Measurements from ENCODE around the gene PLCB1.
"Not testable (repeated sequence)": the region's sequence is repeated elsewhere in the genome, so short reads cannot be mapped to it uniquely, and the experiment has no call there.

PLCB1 gene

DNA sequence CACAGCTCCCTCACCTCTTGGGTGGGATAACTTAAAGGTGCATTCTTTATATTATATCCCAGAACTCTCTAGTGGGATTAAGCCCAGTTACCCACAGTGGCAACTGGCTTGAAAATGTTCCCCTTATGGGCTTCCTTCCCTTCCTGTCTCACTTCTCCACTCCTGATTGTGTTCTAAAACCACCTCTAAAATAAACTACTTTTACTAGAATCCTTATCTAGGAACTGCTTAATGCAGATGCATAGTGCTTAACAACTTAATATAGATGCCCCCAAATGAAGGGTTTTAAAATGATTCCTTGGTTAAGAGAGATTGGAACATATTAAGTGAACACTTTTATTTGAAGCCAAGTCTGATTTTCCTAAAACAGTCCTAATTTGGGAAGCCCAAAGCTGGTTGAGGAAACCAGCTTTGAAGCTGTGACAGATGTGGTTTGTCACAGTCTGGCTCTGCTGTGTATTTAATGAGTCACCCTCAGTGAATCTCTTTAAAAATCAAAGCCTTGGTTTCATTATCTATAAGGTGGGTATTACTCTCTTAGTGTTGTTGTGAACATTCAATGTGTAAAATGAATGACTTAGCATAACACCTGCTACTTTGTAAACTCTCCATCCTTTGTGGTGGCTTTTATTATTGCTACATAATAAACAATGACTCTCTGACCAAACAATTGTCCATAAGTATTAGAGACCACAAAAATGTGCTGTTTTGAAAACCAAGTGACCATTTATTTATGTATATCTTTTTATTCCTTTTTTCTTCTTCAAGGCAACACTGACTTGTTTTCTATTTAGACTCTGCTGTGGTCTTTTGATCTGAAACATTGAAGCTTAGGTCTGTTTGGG lies 24.4 kb downstream of the PLCB1 start:
- no peak for DNase-seq (ENCODE audit: low read depth)

DNA sequence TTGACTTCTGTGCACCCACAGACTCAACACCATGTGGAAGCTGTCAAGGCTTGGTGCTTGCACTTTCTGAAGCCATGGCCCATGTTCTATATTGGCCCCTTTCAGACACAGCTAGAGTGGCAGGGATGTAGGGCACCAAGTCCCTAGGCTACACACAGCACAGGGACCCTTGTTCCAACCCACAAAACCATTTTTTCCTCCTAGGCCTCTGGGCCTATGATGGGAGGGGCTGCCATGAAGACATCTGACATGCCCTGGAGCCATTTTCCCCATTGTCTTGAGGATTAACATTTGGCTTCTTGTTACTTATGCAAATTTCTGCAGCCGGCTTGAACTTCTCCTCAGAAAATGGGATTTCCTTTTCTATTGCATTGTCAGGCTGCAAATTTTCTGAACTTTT lies 27.2 kb downstream of the PLCB1 start:
- DNase-seq (ENCODE audit: low read depth): not testable (repeated sequence)

DNA sequence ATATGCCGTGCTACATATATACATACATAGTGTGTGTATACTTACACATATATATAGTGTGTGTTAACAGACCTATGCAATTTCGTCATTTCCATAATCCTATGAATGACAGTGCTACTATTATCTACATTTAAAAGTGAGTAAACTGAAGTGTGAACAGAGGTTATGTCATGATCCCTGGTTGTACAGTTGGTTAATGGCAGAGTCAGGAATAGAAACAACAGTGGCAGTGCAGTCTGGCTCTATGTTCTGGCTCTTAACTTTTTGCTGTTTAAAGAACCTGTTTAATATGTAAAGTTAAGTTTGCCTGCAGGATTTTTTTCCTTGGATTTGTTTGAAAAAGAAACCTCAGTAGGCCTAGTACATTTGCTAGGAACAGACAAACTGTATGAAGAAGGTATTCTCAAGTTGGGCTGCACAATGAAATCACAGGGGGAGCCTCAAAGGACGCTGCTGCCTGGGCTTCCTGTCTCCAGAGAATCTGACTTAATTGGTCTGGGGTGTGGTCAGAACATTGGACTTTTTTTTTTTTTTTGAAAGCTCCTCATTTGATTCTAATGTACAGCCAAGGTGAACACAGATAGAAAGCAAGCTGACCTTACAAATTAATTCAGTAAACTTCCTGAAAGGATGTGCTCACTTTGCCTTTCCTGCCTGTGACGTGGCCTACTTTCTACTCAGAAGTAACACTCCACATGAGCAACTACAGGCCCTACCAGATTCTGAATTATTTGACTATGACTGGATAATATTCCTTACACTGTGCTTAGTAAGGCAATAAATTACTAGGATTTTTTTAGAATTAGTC lies 29.4 kb downstream of the PLCB1 start:
- DNase-seq (ENCODE audit: low read depth): no peak

DNA sequence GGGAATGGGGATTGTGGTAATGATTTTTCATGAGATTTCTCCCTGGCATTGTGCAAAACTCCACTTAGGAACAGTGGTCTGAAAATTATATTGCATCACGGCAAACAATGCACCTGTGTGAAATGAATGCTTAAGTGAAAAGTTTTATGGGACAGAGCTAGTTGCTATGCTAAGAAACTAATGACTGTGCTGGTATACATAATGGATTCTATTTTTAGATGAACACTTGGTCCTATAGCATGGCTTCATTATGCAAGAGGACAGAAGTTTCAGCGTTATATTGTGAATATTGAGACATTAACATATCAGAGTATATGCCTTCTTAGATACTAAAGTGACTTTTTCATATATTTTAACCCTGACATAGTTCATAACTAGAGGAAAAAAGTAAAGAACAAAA lies 30.5 kb downstream of the PLCB1 start:
- DNase-seq (ENCODE audit: low read depth): no peak

DNA sequence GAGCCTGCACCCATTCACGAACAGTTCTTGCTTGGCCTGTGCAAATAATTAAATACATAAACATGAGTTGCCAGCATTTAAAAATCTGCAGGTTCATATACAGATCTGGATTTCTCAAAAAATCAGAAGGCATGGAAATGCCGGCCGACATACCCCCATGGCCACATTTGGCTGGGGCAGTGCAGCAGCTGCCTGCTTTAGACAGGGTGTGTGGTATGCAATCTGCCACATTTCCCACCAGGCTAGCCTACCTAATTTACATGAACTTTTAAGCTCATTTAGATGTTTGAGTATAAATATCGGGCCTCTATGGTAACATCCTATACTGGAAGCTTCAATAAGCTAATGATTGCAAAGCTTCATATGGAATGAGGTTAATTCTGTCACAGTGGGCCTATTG lies 31.5 kb downstream of the PLCB1 start:
- DNase-seq (ENCODE audit: low read depth): no peak

DNA sequence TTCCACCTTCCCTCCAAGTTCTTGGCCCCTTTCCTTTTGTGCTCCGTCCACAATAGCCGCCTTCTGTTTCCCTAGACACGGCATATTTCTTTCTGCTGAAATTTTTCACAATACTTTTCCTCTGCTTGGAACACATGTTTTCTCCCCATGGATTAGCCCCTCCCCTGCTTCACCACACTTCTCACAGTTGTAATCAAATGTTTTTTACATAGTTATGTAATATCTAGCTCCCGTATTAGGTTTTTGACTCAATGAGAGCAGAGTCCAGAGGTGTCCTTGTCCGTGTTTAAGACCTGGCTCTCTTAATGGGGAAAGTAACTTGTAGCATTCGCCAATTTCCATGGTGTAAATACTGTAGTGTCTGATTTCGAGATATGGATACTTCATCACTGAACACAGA lies 34.7 kb downstream of the PLCB1 start:
- DNase-seq (ENCODE audit: low read depth): no peak

DNA sequence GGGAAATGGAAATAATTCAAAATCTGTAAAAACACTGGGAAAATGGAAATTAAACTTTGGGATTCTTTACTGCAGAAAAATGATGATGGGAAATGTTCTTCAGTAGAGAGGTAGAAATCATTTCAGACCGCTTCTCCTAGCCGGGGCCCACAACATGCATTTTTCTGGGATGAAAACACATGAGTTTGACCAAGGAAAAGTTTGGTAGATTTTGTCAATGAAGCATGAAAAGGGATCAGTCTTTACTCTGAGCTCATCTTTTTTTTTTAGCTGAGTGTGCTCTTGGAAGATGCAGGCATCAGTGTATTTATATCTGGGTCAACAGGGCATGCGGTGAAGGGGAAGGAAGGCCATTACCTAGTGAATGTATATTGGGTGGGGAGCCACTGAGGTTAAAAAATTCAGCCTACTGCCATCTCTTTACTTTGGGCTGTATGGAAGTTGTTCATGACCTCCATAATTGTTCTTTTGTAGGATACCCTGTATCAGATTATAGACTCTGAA lies 36.8 kb downstream of the PLCB1 start:
- no peak for DNase-seq (ENCODE audit: low read depth)

DNA sequence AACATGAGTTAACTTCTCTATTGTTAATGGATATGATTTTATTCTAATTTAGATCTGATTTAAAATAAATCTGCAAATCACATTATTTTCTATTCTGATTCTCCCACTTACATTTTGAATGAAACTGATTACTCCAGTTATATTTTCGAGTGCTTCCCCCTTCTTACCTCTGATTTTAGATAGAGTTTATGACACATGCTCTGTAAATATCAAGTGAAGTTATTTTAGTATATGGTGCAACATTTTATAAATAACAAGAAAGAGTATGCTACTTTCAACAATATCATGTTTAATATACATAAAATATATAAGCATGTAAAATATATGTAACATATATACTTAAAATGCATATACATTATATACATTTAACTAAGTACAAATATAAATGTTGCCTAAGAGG lies 38.9 kb downstream of the PLCB1 start:
- no peak for DNase-seq (ENCODE audit: low read depth)

DNA sequence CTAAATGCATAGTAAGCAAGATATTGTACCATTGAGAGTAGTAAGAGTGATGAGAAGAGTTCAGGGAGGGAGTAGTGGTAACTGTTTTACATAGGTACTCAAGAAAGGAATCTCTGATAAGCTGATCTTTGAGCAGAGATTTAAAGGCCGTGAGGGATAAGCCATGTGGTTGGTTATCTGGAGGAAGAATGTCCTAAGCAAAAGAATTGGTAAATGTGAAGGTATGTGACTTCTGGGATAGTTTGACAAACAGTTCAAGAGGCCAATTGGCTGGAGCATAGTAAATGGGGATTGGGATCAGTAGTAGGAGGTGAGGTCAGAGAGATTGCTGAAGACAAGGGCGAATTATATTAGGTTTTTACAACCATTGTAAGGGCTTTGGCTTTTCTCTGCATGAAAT lies 40.1 kb downstream of the PLCB1 start:
- DNase-seq (ENCODE audit: low read depth): no peak

DNA sequence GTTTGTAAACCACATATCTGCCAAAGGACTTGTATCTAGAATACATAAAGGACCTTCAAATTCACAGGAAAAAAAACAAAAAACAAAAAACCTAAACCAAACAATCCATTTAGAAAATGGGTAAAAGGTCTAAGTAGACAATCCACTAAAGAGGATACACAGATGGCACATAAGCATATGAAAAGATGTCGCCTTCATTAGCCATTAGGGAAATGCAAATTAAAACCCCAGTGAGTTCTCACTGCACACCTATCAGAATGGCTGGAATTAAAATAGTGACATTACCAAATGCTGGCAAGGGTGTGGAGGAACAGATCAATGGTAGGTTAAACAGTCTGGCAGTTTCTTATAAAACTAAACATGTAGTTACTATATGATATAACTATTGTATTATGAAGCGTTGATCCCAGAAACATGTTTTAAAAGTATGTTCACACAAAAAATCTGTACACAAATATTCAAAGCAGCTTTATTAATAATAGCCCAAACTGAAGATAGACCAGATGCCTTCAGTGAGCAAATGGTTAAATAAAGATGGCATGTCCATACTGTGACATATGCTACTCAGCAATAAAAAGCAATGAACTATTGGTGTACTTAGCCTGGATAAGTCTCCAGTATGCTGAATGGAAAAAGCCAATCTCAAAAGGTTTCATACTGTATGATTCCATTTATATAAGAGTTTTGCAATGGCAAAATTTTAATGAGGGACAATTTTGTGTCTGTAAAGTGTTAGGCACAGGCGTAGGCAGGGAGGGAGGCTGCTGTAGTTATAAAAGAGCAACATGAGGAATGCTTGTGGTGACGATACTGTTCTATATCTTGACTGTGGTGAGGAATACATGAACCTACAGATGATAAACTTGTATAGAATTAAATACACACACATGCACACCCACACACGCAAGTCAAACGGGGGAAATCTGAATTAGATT lies 43.9 kb downstream of the PLCB1 start:
- DNase-seq (ENCODE audit: low read depth): no peak

DNA sequence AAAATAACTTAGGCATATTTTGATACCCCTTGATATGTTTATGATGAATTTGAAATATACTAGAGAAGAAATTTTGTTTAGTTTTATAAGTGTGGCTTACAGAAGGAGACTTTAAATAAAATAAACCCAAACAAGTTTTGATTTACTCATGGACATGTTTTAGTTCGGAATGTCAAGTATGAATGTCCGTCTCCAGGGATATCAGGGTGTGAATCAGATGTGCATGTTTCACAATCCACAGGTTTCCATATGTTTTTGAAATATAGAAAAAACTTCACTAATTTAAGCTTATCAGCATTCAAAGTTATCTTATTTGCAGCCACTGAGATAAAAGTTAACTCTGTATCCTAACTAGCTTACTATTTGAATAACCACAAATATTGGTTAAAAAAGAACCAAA lies 51.5 kb downstream of the PLCB1 start:
- no peak for DNase-seq (ENCODE audit: low read depth)

DNA sequence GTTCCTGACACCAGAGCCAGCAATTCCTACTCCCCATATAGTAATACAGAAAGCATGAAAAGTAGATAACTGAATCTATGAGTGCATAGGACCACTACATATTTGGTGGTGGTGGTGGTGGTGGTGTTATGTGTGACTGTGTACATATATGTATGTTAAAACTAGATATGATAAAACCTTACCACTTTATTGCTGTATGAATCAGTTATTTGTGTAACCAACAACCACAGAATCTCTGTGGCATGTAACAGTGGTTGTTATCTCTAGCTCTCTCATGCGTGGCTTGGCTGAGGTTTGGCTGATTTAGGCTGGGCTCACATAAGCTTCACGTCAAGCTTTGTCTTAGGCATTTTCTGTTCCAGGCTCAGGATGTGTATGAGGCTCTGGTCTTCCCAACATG lies 55.7 kb downstream of the PLCB1 start:
- no peak for DNase-seq (ENCODE audit: low read depth)

DNA sequence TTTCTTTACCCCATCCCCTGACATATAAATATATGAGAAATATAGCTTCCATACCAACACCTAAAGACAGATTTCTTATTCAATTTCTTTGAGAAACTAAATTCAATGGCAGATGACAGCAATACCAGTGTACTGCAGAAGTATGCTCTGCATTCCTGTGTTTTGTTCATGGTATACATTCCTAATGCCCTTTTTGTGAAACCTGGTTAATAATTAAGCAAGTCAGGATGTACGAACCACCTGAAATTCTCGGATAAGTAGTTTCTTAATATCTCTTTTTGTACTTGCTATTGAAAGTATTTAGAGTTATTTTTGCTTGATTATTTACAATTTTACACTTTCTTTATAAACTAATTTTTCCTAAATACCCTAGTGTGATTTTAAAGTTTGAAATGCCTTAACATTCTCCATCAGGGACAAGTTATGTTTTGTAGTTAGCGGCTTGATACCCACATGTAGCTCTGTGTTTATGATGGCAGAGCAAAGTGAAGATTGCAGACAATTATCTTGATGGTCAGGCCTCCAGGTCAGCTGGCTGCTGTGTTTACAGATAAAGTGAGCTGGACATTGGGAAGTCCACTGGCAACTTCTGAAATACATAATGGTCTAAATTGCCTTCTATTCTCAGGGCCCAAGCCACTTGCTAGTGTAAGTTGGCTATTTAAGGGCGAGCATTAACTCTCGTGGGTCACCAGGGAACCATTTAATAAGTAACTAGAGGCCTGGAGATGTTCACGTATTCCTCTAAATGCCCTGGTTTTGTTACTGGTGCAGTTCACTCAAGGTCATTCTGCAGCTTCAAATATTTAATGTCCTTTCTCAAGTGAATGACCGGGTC lies 58.2 kb downstream of the PLCB1 start:
- DNase-seq (ENCODE audit: low read depth): no peak

DNA sequence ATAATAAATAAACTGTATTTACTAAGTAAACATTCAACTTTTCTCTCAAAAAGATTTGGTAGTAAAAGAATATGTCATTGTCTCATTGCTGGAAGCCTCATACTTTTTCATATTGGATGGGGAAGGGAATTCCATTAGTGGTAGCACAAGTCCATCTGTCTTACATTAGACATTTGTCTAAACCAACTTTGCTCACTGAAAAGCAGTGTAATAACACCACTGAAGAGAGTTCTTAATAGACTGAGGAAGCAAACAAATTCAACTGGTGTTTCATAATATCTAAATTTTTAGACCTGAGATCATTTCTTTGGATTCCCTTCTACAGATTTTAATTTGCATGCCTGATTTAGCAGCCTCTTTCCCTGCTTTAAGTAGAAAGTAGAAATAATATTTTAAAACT lies 62.7 kb downstream of the PLCB1 start:
- DNase-seq (ENCODE audit: low read depth): no peak

DNA sequence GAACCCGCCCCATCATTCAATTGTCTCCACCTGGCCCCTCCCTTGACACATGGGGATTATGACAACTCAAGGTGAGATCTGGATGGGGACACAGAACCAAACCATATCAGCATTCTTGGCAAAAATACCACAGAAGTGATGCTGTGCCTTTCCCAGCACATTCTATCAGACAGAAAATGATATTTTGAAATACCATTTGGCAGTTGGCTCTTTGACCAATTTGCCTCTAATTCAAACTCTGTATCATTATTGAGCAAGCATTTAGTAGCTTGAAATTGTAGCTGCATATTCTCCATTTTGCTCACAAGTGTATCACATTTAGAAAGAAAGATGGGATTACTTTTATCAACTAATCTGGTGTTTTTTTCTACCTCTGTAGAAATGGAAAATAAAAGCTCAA lies 64.0 kb downstream of the PLCB1 start:
- DNase-seq (ENCODE audit: low read depth): no peak

DNA sequence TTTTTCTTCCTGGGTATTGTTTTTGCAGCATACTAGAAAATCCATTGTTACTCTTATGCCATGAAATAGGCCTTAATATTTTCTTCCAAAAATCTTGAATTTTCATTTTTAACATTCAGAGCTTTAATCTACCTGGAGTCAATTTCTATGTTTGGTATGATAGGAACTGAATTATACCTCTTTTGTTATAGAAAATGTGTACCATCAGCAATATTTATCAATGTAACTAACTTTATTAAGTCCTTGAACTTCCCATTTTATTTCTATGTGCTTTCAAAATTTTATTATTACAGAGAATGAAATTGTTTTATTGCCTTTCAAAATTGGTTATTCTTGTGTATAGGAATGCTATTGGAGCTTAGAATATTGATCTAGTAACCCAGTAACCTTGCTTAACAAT lies 68.2 kb downstream of the PLCB1 start:
- DNase-seq (ENCODE audit: low read depth): no peak

DNA sequence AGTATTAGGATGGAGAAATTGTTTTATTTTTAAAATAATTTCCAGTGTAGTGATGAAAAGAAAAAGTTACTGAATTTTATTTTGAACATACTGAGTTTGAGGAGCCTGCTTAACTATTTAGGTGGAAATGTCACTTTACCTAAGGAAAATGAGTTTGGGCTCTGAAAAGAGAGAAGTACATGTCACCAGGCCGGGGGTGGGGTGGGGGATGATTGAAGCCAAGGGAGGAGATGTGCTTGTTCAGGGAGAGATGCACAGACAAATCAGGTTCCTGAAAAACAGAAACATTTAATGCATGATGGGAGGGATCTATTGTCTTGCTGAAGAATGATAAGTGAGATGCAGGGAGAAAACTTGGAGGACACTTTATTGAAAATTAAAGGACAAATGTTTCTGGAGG lies 71.3 kb downstream of the PLCB1 start:
- DNase-seq (ENCODE audit: low read depth): no peak

DNA sequence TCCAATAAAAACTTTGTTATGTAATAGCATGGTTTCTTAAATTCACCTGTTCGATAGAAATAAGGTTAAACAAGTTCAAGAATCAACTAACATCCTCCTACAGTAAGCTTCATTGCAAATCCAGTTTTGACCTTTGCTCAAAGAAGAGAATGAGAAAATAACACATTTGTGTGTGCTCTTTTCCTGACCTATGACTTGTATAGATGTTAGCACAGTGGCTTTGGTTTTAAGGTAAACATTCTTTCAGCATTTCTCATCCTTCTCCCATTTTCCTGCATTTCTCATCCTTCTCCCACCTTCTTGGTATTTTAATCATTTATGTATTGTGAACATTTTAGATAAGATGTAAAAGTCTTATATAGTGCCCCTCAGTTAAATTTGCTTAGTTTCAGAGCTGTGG lies 73.9 kb downstream of the PLCB1 start:
- no peak for DNase-seq (ENCODE audit: low read depth)

DNA sequence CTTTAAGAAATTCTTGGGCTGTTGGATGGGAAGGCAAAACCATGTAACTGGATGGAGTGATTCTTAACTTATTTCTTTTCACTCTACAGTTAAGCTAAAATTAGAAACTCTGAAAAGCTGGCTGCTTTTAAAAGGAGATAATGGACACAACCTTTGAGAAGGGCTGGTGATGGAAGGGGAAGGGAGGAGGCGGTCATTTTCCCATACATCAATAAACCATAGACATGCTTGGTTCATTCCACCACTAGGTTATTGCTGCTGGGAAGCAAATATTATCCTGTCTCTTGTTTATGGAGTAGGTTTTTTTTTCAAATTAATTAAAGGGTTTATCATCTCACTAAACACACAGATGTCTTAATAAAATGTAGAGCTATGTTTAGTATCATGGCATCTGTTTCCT lies 76.2 kb downstream of the PLCB1 start:
- DNase-seq (ENCODE audit: low read depth): no peak

DNA sequence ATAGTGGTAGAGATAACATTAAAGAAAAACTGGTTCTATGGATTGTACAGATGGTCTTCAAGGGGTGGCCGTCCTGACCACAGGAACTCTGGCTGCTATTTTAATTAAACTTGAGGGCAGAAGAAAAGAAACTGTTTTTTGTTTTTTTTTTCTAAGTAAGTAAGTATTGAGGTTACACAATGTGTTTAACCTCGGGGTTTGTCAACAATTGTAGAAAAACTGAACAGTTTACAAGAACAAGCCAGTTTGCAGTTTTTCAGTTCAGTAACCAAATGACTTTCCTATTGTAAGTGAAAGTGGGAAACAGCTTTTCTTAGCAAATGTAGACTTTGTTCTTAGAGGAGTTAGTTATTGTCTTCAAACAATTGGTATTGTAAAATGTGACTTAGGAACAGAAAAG lies 77.0 kb downstream of the PLCB1 start:
- DNase-seq (ENCODE audit: low read depth): no peak

DNA sequence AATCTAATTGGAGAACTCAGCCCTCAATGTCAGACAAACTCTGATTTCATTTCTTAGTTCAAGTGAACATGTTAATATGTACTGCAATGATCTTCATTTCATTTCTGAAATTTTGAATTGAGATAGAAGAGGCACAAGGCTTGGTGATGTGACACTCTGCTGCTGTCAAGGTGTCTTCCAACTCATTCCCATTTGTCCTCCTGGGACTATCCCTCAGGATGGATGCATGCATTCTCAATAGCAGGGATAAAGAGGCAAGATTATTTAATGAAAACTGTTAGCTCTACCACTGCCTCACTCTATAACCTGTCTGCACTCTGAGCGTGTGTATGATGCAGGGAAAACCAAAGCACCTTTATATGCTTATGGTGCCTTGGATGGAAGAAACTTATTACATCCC lies 78.7 kb downstream of the PLCB1 start:
- DNase-seq (ENCODE audit: low read depth): no peak

Data from stimulated activated CD8-positive, alpha-beta memory T cell treated with anti-CD3 and anti-CD28 coated beads, Interleukin-15, amount 100 ng/mL, for 24 hours (primary cell).